Amniotic epithelial cell (primary cell): ENCODE measurements around the gene SPACA9.

Experiments used
- DNase-seq: peaks from one replicate; pipeline ENCODE4 v3.0.0-alpha.2; 2010; ENCODE audit warnings: low read depth

SPACA9 gene

GRCh38 chr9:132894862-132895835, 16.5 kb downstream of the SPACA9 start:
- no peak for DNase-seq

GRCh38 chr9:132896264-132896663, 17.6 kb downstream of the SPACA9 start:
- DNase-seq: no peak

GRCh38 chr9:132896906-132897305, 18.2 kb downstream of the SPACA9 start:
- no peak for DNase-seq

GRCh38 chr9:132898051-132898450, 19.4 kb downstream of the SPACA9 start:
- DNase-seq: no peak

- peak; percentile 67 for DNase-seq
Measured at GRCh38 chr9:132901858-132902831, 23.4 kb downstream of the SPACA9 start.

- DNase-seq: no peak
Measured at GRCh38 chr9:132903574-132904492, 25.1 kb downstream of the SPACA9 start.

- DNase-seq: no peak
Measured at GRCh38 chr9:132905726-132906125, 27.0 kb downstream of the SPACA9 start.

GRCh38 chr9:132908635-132909034, 29.9 kb downstream of the SPACA9 start:
- DNase-seq: no peak

- DNase-seq: no peak
Measured at GRCh38 chr9:132909311-132909710, 30.6 kb downstream of the SPACA9 start.

- DNase-seq: no peak
Measured at GRCh38 chr9:132910376-132910775, 31.7 kb downstream of the SPACA9 start.

- no peak for DNase-seq
Measured at GRCh38 chr9:132912131-132912530, 33.4 kb downstream of the SPACA9 start.

- no peak for DNase-seq
Measured at GRCh38 chr9:132914924-132915323, 36.2 kb downstream of the SPACA9 start.

- peak; percentile 13 for DNase-seq
Measured at GRCh38 chr9:132919614-132920268, 41.0 kb downstream of the SPACA9 start.

GRCh38 chr9:132923346-132923902, 44.7 kb downstream of the SPACA9 start:
- DNase-seq: peak; percentile 45

- DNase-seq: no peak
Measured at GRCh38 chr9:132927704-132928103, 49.0 kb downstream of the SPACA9 start.

GRCh38 chr9:132931178-132931735, 52.6 kb downstream of the SPACA9 start:
- DNase-seq: peak; percentile 11

- no peak for DNase-seq
Measured at GRCh38 chr9:132935026-132935425, 56.3 kb downstream of the SPACA9 start.

- DNase-seq: peak; percentile 17
Measured at GRCh38 chr9:132937463-132937901, 58.8 kb downstream of the SPACA9 start.

- no peak for DNase-seq
Measured at GRCh38 chr9:132939169-132939568, 60.5 kb downstream of the SPACA9 start.
